OCI-LY3 (cell line): ENCODE measurements around the gene AMT.

Experiments
- EZH2phosphoT487 ChIP-seq: fragments of 200-600 bp; shearing (Covaris generic); IDR thresholded peaks from 2 replicates; pipeline ENCODE4 v1.6.1; 2018; ENCODE audit warnings: antibody characterized with exemption, mixed run types, low read depth
- TF ChIP-seq, protein P1 (sequence below): fragments of 200-600, 300-600 bp; sonication (generic); IDR thresholded peaks from 2 replicates; pipeline ENCODE4 v1.5.1; 2014; ENCODE audit warnings: antibody characterized with exemption, low read length, low read depth

DNA sequence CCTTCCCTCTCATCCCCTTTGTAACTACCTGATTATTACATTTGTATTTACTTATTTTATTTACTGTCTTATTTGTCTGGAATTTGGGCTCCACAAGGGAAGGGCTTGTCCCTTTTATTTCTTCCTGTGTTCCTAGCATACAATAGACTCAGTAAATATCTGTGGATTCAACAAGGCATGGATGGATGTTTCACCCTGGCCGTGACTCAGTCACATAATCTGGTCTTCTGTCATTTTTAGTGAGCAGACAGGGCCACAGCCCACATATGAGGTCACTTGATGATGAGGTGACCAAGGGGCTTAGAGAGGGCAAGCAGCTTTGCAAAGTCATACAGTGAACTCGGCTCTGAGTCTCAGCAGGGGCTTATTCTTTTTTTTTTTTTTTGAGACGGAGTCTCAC, 39.9 kb upstream of the AMT start:
- TF ChIP-seq, protein P1, sequence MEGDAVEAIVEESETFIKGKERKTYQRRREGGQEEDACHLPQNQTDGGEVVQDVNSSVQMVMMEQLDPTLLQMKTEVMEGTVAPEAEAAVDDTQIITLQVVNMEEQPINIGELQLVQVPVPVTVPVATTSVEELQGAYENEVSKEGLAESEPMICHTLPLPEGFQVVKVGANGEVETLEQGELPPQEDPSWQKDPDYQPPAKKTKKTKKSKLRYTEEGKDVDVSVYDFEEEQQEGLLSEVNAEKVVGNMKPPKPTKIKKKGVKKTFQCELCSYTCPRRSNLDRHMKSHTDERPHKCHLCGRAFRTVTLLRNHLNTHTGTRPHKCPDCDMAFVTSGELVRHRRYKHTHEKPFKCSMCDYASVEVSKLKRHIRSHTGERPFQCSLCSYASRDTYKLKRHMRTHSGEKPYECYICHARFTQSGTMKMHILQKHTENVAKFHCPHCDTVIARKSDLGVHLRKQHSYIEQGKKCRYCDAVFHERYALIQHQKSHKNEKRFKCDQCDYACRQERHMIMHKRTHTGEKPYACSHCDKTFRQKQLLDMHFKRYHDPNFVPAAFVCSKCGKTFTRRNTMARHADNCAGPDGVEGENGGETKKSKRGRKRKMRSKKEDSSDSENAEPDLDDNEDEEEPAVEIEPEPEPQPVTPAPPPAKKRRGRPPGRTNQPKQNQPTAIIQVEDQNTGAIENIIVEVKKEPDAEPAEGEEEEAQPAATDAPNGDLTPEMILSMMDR, result no peak
- no peak for TF ChIP-seq EZH2phosphoT487
